ENCODE results near the gene ITGB5. TPM values are rescaled to one million over a fixed set of nuclear protein-coding genes. Genes with fewer than 3 reads are reported as not detected.
A peak's percentile ranks its signal among the peaks of the same experiment; 100 is the strongest.

Gene ITGB5
- total RNA-seq, 1 donor from 2014 or later, result 70.0 TPM

- peak; percentile 95 to 99 for DNase-seq (ENCODE audit: low read depth in 2 of 2)
Observed at GRCh38 chr3:124772081-124772831, 114.9 kb downstream of the ITGB5 start.

- DNase-seq (ENCODE audit: low read depth in 2 of 2), result no peak
Observed at GRCh38 chr3:124771083-124771445, 116.1 kb downstream of the ITGB5 start.

- peak in 1 of 2 donors; percentile 41 for DNase-seq (ENCODE audit: low read depth in 2 of 2)
Observed at GRCh38 chr3:124770336-124771082, 116.7 kb downstream of the ITGB5 start.

GRCh38 chr3:124769462-124769861, 117.7 kb downstream of the ITGB5 start:
- no peak for DNase-seq (ENCODE audit: low read depth in 2 of 2)

- peak in 1 of 2 donors; percentile 44 for DNase-seq (ENCODE audit: low read depth in 2 of 2)
Observed at GRCh38 chr3:124768812-124769211, 118.4 kb downstream of the ITGB5 start.

- DNase-seq (ENCODE audit: low read depth in 2 of 2), result no peak
Observed at GRCh38 chr3:124767691-124768090, 119.5 kb downstream of the ITGB5 start.

GRCh38 chr3:124767264-124767663, 119.9 kb downstream of the ITGB5 start:
- no peak for DNase-seq (ENCODE audit: low read depth in 2 of 2)

GRCh38 chr3:124766113-124767095, 120.8 kb downstream of the ITGB5 start:
- DNase-seq (ENCODE audit: low read depth in 2 of 2), result no peak

GRCh38 chr3:124765197-124765840, 121.8 kb downstream of the ITGB5 start:
- no peak for DNase-seq (ENCODE audit: low read depth in 2 of 2)

GRCh38 chr3:124764746-124765145, 122.4 kb downstream of the ITGB5 start:
- no peak for DNase-seq (ENCODE audit: low read depth in 2 of 2)

GRCh38 chr3:124763644-124764358, 123.4 kb downstream of the ITGB5 start:
- DNase-seq (ENCODE audit: low read depth in 2 of 2), result no peak

- DNase-seq (ENCODE audit: low read depth in 2 of 2), result no peak
Observed at GRCh38 chr3:124763206-124763605, 124.0 kb downstream of the ITGB5 start.

GRCh38 chr3:124762661-124763011, 124.5 kb downstream of the ITGB5 start:
- DNase-seq (ENCODE audit: low read depth in 2 of 2), result no peak

- no peak for DNase-seq (ENCODE audit: low read depth in 2 of 2)
Observed at GRCh38 chr3:124761935-124762660, 125.1 kb downstream of the ITGB5 start.

GRCh38 chr3:124761250-124761796, 125.8 kb downstream of the ITGB5 start:
- peak; percentile 56 to 74 for DNase-seq (ENCODE audit: low read depth in 2 of 2)

GRCh38 chr3:124760601-124761000, 126.6 kb downstream of the ITGB5 start:
- DNase-seq (ENCODE audit: low read depth in 2 of 2), result no peak

- no peak for DNase-seq (ENCODE audit: low read depth in 2 of 2)
Observed at GRCh38 chr3:124759666-124760401, 127.3 kb downstream of the ITGB5 start.

GRCh38 chr3:124758851-124759635, 128.1 kb downstream of the ITGB5 start:
- DNase-seq (ENCODE audit: low read depth in 2 of 2), result no peak

All from dermis microvascular lymphatic vessel endothelial cell (primary cell).